GM21360 (cell line): ENCODE data around the gene NPFFR2.
"Not testable (repeated sequence)": the region's sequence is repeated elsewhere in the genome, so short reads cannot be mapped to it uniquely, and the experiment has no call there.

Experiments used
- ATAC-seq: cut with Tn5 transposase; IDR thresholded peaks from one replicate; pipeline ENCODE4 v1.9.1; 2021; ENCODE audit warnings: mild to moderate bottlenecking, moderate library complexity; ENCODE audit not compliant: unreplicated experiment

The NPFFR2 gene

GRCh38 chr4:72031868-72032608 is at the start of gene NPFFR2:
NPFFR2 (plus strand) TSS chr4:72032000; CDS start chr4:72128592, 96,592 bp downstream.
- ATAC-seq = no peak

- ATAC-seq = no peak
Measured at GRCh38 chr4:71992571-71993312, 39.1 kb upstream of the NPFFR2 start.

GRCh38 chr4:71994559-71994958 is 37.2 kb upstream of the NPFFR2 start:
- ATAC-seq = no peak

- ATAC-seq = no peak
Measured at GRCh38 chr4:71995297-71995696, 36.5 kb upstream of the NPFFR2 start.

- ATAC-seq = no peak
Measured at GRCh38 chr4:72006586-72006985, 25.2 kb upstream of the NPFFR2 start.

- no peak for ATAC-seq
Measured at GRCh38 chr4:72011906-72012305, 19.9 kb upstream of the NPFFR2 start.

- no peak for ATAC-seq
Measured at GRCh38 chr4:72016011-72016410, 15.8 kb upstream of the NPFFR2 start.

- no peak for ATAC-seq
Measured at GRCh38 chr4:72019688-72020087, 12.1 kb upstream of the NPFFR2 start.

- no peak for ATAC-seq
Measured at GRCh38 chr4:72022553-72022952, 9.2 kb upstream of the NPFFR2 start.

- no peak for ATAC-seq
Measured at GRCh38 chr4:72055566-72055965, 23.8 kb downstream of the NPFFR2 start.

- ATAC-seq = no peak
Measured at GRCh38 chr4:72063726-72064125, 31.9 kb downstream of the NPFFR2 start.

GRCh38 chr4:72067051-72067450 is 35.3 kb downstream of the NPFFR2 start:
- ATAC-seq = no peak

GRCh38 chr4:72073816-72074215 is 42.0 kb downstream of the NPFFR2 start:
- no peak for ATAC-seq

- no peak for ATAC-seq
Measured at GRCh38 chr4:72076562-72076961, 44.8 kb downstream of the NPFFR2 start.

- no peak for ATAC-seq
Measured at GRCh38 chr4:72077346-72077745, 45.5 kb downstream of the NPFFR2 start.

- peak; percentile 78 for ATAC-seq
Measured at GRCh38 chr4:72084587-72085011, 52.8 kb downstream of the NPFFR2 start.

GRCh38 chr4:72090606-72091005 is 58.8 kb downstream of the NPFFR2 start:
- not testable (repeated sequence) for ATAC-seq

GRCh38 chr4:72094059-72094797 is 62.4 kb downstream of the NPFFR2 start:
- ATAC-seq = no peak

GRCh38 chr4:72107456-72107855 is 75.7 kb downstream of the NPFFR2 start:
- ATAC-seq = no peak

GRCh38 chr4:72109364-72109763 is 77.6 kb downstream of the NPFFR2 start:
- ATAC-seq = no peak

GRCh38 chr4:72109959-72110497 is 78.2 kb downstream of the NPFFR2 start:
- no peak for ATAC-seq
